SIG-M5 treated with dmso at 0.1 percent for 504 hours (cell line): ENCODE results near the gene PYDC1.
"Not testable (repeated sequence)": the region's sequence is repeated elsewhere in the genome, so short reads cannot be mapped to it uniquely, and the experiment has no call there.

Experiments
- DNase-seq: peaks from one replicate; lab custom pipeline; 2025; ENCODE audit not compliant: unreplicated experiment; lab: John Stamatoyannopoulos, UW

The PYDC1 gene

GRCh38 chr16:31196324-31197088, 20.4 kb downstream of the PYDC1 start:
- no peak for DNase-seq

- DNase-seq, result not testable (repeated sequence)
These were observed 21.1 kb downstream of the PYDC1 start for GRCh38 chr16:31195861-31196260.

DNA sequence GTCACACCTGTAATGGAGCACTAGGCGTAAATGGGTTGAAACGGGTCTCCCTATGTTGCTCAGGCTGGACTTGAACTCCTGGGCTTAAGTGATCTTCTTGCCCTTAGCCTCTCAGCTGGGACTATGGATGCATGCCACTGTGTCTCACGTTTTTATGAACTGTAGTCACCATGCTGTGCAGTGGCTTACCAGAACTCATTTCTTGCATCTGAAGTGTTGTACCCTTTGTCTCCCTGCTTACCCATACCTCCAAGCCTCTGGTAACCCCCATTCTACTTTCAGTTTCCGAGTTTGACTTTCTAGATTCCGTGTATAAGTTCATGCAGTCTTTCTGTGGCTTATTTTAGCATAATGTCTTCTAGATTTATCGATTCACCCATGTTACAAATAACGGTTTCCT, 22.0 kb downstream of the PYDC1 start:
- no peak for DNase-seq

DNA sequence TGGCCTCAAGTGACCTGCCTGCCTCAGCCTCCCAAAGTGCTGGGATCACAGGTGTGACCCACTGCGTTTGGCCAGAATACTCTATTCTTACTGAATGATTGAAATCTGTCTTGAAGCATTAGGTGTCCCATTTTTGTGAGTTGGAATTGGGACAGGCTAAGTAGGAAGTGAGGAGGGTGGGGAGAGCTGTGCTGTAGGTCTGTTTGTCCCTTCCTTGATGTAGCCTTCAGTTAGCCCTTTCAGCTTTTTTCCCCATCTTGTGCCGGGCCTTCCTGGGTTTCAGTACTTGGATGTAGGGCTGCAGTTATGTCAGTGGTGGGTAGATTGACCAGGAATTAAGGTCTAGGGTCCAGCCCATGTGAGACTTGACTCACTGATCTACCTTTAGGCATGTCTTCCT, 23.1 kb downstream of the PYDC1 start:
- DNase-seq, result no peak

DNA sequence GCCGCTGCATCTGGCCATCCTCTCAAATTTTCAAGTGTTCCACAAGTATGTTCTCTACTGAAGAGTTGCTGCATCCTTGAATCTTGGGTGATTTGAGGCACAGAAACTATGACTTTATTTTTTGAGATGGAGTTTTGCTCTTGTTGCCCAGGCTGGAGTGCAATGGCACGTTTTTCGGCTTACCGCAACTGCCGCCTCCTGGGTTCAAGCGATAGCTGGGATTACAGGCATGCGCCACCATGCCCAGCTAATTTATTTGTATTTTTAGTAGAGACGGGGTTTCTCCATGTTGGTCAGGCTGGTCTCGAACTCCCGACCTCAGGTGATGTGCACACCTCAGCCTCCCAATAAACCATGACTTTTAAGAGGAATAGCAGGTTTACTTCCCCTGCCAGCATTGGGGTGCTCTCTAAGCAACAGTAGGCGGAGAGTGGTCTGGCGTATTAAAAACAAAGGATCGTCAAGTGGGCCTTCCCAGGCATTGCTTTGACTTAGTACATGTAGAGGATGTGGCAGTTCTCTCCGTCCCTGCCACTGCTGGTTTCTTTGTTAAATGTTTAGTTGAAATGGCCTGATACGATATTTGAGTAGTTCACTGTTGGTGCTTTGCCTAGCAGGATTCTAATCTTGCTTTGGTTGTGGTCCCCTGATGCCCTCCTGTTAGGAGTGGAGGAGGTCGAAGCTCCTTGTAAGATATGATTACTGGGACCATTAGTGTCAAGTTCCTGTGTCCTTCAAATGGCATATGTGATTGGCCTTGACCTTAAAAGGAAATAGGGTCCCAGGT, 23.9 kb downstream of the PYDC1 start:
- no peak for DNase-seq

- no peak for DNase-seq
These were observed 25.1 kb downstream of the PYDC1 start for GRCh38 chr16:31191697-31192428.

- DNase-seq, result no peak
These were observed 26.0 kb downstream of the PYDC1 start for GRCh38 chr16:31190818-31191444.

GRCh38 chr16:31190061-31190460, 26.9 kb downstream of the PYDC1 start:
- no peak for DNase-seq

GRCh38 chr16:31189412-31189778, 27.5 kb downstream of the PYDC1 start:
- no peak for DNase-seq

DNA sequence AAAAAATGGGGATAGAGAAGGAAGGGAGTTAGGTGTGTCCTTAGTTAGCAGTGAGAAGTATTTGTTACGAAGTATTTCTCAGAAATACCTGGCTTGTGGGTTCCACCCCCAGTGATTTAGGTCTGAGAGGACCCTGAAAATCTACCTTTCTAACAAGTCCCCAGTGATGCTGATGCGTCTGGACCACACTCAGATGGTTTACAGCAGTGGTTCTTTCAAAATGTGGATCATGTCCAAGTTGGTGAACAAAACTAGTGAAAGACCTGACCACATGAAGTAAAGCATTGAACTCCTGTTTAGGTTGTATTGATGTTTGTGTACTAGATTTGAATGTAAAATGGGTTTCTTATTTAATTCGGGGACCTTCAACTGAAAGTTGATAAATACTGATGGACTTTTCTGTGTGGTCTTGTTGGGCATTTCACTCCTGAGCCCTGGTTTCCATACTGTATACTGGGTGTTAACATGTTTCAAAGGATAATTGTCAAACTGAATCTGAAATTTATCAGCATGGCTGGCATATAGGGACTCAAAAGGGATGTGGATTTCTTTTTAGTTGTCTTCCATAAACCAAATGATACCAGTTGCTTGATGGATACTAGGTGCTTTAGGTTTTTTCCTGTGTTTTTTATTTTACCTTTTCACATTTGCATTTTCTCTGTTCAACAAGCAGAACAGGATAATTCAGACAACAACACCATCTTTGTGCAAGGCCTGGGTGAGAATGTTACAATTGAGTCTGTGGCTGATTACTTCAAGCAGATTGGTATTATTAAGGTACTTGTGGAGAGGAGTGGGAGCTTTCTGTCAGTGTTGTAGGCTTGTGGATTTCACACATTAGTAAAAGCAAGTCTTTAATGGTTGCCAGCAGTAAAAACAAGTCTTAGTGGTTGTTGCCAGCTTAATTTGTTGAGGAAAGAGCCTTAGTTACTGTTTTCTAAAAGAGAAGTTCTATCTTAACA, 28.2 kb downstream of the PYDC1 start:
- DNase-seq, result no peak

- no peak for DNase-seq
These were observed 29.1 kb downstream of the PYDC1 start for GRCh38 chr16:31187808-31188189.

- no peak for DNase-seq
These were observed 29.8 kb downstream of the PYDC1 start for GRCh38 chr16:31186930-31187807.

- DNase-seq, result peak; percentile 78
These were observed 30.8 kb downstream of the PYDC1 start for GRCh38 chr16:31186176-31186575.

- DNase-seq, result no peak
These were observed 31.6 kb downstream of the PYDC1 start for GRCh38 chr16:31185339-31185738.

- DNase-seq, result no peak
These were observed 32.0 kb downstream of the PYDC1 start for GRCh38 chr16:31184888-31185287.

DNA sequence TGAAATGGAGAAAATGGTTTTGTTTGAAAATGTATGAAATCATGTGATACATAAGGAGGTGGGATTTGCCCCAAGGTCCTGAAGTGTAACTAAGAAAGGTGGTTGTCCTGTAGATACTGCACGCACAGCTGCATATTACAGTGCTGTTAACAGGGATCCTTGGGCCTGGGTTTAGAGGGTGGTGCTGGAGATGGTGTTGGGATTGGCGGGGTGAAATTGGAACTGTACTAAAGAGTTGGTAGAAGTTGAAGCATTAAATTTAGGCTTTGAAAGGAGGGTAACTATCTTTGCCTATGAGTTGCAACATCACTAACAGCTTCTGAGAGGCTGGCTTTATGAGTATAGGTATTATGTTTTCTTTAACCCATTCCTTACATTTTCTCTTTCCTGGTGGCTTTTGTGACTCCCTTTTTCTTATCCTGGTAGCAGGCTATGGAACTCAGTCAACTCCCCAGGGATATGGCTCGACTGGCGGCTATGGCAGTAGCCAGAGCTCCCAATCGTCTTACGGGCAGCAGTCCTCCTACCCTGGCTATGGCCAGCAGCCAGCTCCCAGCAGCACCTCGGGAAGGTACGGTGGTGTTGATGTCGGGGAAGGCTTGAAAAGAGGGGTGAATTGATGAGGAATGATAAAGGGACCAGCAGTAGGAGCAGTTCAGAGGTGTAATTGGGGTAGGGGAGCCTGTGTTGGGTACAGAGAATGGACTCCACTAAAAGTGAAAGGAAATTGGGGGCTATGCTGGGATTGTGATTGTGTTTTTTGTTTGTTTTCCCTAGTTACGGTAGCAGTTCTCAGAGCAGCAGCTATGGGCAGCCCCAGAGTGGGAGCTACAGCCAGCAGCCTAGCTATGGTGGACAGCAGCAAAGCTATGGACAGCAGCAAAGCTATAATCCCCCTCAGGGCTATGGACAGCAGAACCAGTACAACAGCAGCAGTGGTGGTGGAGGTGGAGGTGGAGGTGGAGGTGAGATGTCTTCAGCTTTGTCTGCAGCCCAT, 33.2 kb downstream of the PYDC1 start:
- no peak for DNase-seq

GRCh38 chr16:31182391-31182790, 34.5 kb downstream of the PYDC1 start:
- no peak for DNase-seq
